GM21447 (cell line): ENCODE results near the gene SBK2.

Experiments
- ATAC-seq: cut with Tn5 transposase; IDR thresholded peaks from one replicate; pipeline ENCODE4 v1.9.1; 2021; ENCODE audit not compliant: unreplicated experiment

SBK2 gene

DNA sequence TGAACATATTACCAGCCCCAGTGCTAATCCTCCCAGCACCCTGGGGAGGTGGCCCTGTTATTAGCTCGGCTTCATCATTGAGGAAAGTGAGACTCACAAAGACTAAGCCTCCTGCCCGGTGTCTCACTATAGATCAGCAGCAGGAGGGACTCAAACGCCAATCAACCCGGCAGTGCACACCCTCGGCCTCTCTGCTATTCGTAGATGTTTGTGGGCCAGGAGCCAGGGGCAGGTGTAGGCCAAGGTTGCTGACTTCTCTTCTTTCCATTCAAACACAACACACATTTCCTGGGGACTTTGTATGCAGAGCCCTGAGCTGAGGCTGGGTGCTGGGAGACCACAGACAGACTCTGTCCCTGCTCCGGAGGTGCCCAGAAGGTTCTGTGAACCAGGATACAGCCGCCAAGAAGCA, 17.8 kb upstream of the SBK2 start:
- ATAC-seq = no peak

DNA sequence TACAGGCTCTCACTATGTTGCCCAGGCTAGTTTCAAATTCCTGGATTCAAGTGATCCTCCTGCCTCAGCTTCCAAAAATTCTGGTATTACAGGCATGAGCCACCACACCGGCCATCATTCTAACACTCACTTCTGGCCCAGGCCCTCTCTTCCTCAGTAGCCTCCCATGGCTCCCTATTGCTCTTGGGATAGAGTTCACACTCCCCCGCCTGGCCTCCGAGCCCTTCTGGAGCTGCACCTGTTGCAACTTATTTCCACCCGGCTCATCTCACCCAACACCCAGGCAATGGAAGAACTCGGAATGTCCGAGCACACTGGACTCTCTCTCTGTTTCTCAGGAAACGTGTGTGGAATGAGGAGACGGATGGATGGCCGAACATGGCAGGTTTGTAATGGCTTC, 17.4 kb upstream of the SBK2 start:
- no peak for ATAC-seq

DNA sequence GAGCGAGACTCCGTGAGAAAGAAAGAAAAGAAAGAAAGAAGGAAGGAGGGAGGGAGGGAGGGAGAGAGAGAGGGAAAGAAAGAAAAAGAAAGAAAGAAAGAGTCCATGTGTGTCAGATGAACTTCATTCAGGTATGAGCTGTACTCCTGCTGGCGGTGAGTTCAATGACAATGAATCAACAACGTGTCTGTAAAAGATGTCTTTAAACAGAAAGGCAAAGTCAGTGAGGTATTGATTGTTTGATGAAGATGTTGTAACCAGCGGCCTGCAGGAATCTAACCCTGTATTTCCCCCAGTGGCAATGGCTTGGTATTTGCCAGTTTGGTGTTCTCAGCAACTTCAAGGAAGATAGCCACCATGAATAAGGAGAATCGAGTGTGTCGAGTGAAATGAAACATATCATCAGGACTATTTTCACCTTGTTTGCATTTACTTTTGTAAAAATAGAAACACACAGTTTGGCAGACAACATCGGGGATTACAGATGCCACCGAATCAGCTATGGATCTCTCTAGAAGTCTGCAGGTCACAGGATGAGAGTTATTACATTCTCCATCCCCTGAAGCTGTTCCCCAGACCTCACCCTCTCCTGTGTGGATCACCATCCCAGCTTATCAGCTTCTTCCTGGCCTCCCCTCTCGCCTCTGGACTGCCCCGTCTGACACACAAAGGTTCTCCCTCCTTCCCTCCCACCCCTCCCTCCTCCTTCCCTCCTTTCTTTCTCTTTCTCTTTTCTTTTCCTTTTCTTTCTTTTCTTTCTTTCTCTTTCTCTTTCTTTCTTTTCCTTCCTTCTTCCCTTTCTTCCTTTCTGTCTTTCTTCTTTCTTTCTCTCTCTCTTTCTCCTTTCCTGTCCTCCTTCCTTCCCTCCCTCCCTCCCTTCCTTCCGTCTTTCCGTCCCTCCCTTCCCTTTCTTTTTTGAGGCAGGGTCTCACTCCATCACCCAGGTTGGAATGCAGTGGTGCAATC, 16.6 kb upstream of the SBK2 start:
- ATAC-seq = no peak

DNA sequence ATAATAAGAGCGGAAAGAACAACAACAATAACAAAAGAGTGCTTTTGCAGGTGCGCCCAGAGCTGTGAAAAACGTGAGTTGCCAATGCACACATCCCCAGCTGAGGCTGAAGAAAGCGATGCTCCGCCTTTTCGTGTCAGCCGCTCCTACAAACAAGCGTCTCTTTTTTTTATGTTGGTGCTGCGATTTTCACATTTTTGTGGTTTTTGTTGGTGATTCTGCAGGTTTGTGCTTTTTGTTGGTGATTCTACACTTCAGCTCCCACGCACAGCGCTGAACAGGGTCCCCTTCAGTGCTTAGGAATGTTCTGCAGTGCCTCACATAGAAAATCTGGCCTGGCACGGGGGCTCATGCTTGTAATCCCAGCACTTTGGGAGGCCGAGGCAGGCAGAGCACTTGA, 15.7 kb upstream of the SBK2 start:
- no peak for ATAC-seq

DNA sequence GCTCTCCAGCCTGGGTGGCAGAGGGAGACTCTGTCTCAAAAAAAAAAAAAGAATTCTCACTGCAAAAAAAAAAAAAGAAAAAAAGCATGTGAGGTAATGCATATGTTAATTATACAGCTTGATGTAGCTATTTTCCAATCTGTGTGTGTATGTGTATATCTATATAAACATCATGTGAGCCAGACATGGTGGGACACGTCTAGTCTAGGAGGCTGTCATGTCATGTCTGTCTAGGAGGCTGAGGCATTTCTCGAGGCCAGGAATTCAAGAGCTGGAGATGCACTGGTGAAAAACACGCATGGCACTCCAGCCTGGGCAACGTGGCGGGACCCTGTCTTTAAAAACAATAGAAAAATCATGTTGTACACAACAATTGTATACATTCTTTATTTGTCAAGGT, 15.3 kb upstream of the SBK2 start:
- no peak for ATAC-seq

DNA sequence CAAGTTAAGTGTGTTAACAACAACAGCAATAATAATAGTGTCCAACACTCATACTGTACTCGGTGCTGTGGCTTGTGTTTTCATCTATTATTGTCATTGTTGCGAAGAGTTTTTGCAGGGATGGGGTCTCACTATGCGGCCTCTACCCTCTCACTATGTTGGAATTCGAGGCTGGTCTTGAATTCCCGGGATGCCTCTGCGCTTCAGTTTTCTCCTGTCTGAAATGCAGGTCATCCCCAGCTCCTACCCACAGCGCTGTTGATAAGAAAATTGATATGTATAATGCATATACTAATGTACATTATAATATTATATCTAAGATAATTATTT, 13.4 kb upstream of the SBK2 start:
- ATAC-seq = no peak

DNA sequence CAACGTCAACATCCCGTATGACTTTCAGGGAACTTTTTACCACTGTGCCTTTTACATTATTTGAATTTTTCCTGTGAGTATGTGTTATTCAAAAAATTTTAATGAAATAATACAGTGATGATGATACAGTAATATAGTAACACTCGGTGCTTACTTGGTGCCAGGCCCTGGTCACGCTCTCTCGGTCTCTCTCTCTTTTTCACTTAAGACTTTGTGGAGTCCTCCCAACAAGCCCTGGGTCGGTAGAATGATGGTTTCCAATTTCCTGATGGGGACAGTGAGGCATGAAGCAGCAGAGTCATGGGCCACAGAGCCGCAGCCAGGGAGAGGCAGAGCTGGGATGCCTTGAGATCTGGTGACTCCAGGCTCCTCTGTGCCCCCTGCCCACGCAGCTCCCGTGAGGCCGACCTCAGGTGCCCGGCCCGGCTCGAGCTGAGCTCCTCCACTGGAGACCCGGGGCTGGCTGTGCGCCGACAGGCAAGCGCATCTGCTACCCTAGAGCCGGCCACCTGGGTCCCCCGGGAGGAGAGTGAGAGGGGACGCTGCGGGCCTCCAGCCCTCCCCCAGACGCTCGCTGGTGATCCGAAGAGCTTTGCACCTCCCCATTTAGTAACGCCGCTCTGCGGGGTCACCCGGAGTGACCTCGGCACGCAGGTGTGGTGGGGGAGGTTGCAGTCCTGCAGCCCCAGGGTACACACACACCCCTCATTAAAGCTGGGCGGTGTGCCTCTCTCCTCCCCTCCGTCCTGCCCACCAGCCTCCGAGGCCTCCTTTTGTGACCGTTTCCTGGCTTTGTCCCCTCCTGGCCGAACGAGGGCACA, 12.8 kb upstream of the SBK2 start:
- no peak for ATAC-seq

DNA sequence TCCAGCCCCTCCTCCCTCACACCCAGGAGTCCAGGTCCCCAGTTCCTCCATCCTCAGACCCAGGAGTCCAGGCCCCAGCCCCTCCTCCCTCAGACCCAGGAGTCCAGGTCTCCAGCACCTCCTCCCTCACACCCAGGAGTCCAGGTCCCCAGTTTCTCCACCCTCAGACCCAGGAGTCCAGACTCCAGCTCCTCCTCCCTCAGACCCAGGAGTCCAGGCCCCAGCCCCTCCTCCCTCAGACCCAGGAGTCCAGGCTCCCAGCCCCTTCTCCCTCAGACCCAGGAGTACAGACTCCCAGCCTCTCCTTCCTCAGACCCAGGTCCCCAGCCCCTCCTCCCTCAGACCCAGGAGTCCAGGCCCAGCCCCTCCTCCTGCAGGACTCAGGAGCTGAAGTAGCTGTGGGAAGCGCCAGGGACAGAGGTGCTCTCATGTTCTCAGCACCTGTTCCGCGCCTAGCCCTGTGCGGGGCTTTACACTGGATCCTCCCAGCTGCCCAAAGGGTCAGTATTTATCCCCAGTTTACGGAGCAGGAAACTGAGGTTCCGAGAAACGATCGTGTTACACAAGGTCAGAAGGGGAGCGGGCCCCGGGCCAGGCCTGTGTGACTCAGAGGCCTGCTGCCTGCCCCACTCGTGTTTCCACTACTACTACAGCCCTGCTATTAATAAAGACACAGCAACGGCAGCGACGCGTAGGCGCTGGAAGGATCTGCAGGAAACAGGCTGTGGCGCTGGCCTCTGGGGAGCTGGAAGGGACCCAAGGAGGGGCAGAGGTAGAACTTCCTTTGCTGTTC, 10.1 kb upstream of the SBK2 start:
- no peak for ATAC-seq

DNA sequence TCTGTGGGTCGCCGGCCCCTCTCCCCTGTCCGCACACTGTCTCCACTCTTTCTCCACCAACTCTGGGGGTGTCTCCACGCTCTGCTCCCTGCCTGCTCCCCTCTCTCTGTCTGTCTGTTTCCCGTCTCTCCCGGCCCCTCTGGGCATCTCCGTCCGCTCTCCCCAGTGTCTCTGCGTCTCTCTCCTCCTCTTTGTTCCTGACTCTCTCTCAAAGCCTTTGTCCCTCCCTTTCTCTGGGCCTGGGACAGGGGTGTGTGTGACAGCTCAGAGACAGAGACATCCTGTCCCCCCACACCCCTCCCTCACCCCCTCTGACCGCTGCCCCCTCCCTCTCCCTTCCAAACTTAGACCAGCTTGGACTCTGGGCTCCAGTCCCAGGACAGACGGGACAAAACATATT, 9.1 kb upstream of the SBK2 start:
- ATAC-seq = no peak

DNA sequence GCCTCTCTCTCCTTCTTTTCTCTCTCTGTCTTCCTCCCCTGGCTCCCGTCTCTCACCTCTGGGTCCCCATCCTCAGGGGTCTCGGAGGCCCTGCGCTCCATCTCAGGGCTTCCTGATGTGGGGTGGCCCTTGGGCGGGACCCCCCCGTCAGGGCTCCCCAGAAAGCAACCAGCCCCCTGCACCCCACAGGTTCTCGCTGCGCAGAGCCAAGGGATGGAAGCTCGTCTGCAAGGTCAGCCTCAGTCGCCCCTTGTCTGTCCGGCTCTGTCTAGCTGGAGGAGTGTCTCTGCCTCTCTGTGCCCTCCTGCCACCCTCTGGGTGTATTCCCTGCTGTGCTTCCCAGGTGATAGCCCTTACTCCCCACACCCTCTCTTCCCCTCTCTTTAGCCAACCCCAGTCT, 8.5 kb upstream of the SBK2 start, which contains the start of gene SBK3:
Gene SBK3, minus strand, starts transcription at position 101 of the 400 bp plus-strand sequence. Its CDS starts 0 bp downstream, at position 101.
- no peak for ATAC-seq

DNA sequence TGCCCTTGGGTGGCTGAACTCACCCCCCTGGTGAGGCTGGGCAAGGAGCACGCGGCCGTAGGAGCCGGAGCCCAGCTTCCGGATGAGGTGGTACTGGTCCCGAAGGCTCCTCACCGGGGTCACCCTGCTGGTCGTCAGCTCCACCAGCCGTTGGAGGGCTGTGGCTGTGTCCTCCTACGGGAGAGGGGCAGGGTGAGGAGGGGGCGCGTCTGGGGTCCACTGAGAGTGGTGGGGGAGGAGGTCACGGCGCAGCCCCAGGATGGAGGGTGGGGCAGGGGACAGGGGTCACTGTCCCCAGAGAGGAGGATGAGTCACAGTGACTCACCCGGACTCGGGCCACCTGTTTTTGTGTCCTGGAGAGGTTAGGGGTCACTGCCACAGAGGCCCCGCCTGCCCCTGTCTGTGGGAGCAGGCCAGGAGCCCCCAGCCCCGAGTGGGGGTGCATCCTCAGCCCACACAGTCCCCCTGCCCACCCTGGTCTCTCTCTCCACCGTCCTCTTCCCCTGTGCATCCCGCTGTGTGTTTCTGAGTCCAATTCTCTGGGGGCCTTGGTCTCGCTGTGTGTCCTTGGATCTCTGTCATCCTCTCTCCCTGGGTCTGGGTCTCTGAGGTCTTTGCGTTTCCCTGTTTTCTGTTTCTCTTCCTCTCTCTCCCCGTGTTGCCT, 8.0 kb upstream of the SBK2 start:
- no peak for ATAC-seq

DNA sequence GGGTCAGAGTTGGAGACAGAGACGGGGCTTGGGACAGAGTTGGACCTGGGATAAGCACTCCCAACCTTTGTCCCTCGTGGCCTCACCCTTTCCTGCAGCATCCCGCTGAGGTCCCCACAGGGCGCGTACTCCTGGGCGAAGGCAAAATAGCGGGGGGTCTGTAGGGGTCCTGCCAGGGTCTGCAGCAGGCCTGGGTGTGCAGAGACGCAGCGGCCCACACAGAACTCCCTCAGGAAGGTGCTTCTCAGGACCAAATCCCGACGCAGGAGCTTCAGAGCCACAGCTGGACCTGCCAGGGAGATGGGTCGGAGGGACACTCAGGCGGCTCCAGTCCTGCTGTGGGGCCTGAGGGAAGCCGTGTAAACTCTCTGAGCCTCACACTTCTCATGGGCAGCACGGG, 7.1 kb upstream of the SBK2 start:
- no peak for ATAC-seq

DNA sequence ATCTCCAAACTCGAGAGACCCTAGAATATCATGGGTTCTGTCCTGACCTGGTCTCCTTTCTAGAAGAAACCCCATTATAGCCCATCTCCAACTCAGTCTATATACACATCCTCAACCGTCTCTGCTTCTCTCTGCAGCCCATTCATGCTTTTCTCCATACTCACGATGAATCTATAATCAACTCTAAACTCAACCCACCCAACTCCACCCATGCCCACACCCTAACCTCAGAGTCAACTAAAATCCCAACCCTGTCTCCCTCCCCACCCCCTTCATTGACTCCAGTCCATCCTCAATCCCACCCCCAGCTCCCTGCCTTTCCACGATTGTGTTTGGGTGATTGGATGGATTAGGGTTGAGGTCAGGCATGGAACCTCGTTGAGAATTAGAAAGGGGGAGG, 6.6 kb upstream of the SBK2 start:
- no peak for ATAC-seq

DNA sequence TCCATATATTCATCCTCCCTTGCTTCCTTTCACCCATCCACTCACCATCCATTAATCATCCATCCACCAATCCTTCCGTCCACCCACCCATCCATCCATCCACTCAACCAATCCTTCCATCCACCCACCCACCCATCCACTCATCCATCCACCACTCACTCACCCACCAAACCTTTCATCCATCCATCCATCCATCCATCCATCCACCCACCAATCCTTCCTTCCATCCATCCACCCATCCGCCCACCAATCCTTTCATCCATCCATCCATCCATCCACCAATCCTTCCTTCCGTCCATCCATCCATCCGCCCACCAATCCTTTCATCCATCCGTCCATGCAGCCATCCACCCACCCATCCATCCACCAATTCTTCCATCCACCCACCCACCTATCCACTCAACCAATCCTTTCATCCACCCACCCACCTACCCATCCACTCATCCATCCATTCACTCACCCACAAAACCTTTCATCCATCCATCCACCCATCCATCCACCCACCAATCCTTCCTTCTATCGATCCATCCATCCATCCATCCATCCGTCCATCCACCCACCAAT, 5.4 kb upstream of the SBK2 start:
- ATAC-seq = no peak

DNA sequence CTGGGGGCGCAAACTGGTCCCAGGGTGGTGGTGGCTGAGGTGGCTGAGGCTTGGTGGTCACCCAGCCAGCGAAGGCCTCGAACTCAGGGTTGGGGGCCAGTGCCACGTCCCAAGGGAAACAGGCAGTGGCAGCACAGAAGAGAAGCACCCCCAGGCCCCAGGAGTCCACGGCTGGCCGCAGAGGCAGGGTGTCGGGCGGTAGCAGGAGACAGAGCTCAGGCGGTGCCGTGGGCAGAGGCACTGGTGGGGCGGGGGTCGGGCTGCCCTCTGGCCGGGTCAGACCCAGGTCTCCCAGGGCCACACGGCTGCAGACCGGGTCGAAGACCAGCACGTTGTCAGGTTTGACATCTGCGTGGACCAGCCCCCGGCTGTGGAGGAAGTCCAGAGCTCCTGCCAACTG, 4.2 kb upstream of the SBK2 start:
- no peak for ATAC-seq

DNA sequence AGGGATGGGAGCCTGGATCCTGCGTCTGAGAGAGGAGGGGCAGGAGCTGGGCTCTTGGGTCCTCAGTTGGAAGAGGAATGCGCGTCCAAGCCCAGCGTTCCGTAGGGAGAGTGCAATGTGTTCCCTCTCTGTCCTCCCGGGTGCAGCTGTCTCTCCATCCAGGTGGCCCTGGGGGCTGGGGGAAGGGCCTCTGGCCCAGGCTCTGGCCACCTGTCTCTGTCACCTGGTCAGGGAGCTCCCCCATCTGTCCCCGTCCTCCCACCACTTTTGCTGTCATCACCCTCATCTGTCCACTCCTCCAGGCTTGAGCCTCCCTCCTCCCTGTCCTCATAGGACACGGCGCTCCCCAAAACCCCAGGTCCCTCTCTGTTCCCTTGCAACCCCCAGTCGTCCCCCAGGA, 3.7 kb upstream of the SBK2 start:
- ATAC-seq = no peak

DNA sequence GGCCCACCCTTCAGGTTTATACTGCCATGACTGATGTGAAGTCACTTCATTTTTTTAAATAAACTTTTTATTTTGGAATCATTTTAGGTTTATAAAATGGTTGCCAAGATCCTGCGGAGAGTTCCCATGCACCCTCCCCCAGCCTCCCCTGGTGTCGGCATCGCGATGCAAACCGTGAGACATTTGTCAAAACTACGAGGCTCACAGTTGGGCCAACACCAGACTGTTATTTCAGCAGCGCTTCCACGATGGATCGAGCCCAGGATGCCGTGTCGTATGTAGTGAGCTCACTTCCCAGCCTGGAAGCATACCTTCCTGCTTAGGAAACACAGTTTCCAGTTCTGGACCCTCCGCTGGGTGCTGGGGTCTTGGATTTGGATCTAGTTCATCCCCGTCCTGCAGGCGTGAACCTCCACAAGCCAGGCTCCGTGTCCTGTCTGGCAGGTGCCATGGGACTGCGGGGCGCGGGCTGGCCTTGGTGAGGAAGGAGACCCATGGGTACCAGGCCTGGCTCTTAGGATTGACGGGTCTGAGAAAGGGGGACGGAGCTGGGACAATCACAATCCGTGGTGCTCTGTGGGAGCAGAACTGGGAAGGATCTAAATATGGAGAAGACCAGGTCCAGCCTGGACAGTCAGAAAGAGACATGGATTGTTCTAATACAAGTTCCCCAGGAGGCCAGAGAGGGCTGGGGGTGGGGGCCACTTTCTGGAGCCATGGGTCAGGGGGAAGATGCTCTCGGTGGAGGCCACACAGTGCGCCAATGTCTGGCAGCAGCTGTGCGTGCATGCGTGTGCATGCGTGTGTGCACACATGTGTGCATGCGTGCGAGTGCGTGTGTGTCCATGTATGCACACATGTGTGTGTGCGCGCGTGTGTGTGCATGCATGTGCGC, 2.4 kb upstream of the SBK2 start:
- no peak for ATAC-seq

DNA sequence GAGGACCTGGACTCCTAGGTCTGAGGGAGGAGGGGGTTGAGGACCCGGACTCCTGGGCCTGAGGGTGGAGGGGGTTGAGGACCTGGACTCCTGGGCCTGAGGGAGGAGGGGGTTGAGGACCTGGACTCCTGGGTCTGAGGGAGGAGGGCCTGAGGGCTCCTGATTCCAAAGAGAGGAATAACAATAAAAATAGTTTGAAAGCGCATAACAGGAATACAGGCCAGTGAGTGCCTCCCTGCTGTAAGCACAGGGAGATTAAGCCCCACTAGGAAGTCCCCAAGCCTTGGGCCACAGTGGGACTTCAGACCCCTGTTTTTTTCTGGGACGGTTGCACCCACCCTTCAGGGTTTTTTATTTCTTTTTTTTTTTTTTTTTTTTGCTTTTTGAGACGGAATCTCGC, 1.2 kb upstream of the SBK2 start:
- ATAC-seq = no peak

DNA sequence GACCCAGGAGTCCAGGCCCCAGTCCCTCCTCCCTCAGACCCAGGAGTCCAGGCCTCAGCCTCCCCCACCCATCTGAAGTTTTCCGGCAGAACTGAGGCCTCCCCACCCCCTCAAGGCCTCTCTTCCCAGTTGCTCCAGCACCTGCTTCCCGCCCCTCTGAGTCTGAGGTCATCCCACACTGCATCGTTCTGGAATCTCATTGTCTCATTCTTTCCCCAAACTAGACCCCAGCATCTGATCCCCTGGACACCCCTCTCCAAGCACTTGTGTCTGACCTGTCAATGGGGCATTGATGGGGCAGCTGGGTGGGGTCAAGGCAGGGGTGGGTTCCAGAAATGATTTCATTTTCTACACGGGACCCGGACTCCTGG, 793 bp upstream of the SBK2 start:
- no peak for ATAC-seq

DNA sequence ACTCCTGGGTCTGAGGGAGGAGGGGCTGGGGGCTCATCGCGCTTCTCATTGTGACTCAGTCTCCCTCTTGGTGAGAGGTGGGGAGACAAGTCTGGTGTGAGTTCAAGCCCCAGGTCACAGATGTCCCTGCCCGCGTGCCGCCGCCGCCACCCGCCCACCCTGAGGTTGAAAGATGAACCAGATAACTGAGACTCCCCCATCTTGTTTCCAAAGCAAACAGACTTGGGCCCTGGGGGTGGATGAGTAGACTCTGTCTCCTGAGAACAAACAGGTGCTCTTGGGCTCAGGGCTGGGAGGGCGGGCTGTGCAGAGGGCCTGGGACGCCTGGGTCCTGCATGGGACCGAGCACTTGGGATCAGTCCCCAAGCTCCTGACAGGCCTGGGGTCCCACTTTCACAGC, 567 bp downstream of the SBK2 start:
- ATAC-seq = no peak
